HS-27A (cell line): ENCODE data around the gene KCNN3.

Experiments
- DNase-seq: peaks from one replicate; pipeline ENCODE4 v3.0.0-alpha.2; 2012; ENCODE audit warnings: low read depth, missing footprints

The KCNN3 gene

DNA sequence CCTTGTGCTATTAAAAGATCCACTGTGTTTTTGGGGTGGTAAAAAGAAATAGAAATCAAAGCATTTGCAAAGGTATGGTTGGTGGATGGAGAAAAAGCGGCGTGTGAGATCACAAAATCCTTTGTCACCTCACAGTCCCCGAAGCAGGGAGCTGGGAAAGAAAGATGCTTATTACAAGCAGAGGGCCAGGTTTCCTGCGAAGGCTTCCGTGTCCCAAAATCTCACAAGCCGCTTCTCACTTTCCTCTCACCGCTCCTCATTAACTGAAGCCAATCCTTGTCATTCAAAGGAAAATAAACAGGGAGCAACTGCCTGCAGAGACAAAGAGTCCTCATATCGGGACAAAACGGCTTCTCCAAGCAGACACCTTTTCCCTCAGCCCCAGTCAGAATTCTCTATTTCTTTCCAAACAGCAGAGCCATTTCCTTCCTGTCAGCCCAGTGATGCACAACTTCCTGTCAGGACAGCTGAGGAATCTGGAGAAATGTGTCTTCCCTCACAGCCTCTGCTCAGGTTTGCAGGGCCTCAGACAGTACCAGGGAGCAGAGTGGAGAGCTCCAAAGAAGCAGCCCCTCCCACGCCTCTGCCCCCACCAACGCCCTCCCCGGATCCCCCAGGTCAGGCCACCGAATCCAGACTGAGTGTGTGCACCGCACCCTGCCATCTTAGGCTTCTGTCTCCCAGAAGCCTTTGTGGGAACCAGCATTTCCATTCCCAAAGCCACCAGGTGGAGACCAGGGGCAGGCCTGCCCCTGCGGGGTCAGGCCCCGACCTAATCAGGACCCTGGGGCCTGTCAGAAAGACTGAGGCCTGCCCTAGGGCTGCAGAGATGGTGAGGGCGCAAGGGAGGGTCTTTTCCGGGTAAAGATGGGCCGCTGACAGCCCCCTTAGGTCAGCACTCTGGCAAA is 29.6 kb downstream of the KCNN3 start:
- DNase-seq = no peak

- no peak for DNase-seq
These were observed 30.4 kb downstream of the KCNN3 start for GRCh38 chr1:154839691-154840090.

DNA sequence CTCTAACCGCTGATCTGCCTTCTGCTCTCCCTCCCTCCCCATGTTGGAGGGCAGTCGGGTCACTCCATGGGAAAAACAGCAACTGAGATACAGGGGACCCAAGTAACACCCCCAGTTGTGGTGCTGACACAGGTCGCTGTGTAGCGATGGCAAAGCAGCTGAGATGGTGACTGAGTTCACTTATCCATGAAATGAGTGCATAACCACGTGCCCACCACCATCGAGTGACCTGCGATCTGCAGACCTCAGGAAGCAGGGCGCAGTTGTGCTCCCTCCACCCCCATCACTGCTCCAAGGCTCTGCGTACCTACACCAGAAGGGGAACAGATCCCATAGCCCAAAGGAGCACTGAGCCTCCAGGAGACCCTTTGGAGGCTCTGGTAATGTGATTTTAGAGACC is 31.1 kb downstream of the KCNN3 start:
- no peak for DNase-seq

DNA sequence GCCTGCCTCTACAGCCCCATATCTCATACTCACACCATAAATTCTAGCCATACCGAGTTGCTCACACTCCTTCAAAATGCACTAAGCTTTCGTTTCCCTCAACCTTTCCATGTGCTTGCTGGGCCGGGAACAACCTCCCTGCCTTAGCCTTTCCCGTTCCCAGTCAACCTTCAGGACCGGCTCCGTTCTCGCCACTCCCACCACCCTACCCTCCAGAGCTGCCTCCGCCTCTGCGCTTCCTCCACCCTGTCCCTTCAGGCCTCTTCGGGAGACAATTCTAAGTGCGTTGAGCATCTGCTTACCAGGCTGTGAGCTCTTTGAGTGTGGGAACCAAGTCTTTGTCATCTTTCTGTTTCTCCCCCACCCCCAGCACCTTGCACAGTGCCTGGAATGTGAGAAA is 31.6 kb downstream of the KCNN3 start:
- no peak for DNase-seq

- DNase-seq = no peak
These were observed 32.4 kb downstream of the KCNN3 start for GRCh38 chr1:154837672-154838171.

DNA sequence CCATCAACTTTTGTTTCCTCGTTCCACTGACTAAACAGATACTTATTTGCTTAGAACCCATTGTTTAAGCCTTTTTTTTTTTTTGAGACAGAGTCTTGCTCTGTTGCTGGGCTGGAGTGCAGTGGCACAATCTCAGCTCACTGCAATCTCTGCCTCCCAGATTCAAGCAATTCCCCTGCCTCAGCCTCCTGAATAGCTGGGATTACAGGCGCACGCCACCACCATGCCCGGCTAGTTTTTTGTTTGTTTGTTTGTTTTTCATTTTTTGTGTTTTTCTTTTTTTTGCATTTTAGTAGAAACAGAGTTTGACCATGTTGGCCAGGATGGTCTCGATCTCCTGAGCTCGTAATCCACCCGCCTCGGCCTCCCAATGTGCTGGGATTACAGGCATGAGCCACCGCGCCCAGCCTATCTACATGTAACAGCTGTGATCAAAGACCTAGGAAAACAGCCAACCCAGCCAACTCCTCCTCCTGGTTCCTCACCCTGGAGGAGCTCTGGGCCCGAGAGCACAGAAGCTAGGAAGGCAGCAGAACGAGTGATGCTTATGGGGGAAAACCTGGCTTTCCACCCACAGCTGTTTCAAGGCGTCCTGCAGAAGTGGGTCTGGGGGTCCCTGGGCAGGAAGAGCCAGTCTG is 32.9 kb downstream of the KCNN3 start:
- no peak for DNase-seq

DNA sequence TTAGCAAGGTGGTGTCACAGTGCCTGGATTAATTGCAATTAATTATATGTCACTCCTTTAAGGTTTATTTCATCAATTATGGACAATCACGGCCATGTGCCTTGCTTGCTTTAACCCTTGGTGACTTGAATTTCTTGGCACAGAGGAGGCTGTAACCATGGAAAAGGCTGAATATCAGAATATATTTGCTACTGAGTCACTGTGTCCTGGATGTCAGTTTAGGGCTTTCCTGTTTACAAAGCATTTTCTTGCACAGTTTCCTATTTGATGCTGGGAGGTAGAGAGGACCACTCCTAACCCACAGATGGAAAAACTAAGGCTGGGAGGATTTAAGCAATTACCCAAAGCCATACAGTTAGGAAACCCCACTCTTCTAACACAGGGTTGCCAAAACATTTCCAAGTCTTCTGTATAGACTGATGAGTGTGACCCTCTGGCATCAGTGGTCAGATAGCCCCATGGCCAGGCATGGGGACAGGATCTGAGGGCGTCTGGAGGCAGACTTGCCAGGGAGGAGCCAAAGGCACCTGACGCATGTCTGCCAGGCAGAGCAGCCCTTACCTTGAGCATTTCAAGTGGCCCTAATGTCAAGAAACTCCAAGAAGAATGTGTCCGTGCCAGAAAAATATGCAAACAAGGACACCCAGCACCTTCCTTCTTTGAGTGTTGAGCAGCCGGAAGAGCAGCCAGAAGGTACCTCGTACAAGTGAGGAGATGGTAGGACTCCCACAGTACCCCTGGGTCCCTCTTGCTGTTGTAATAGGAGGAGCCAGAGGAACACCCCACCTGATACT is 34.4 kb downstream of the KCNN3 start:
- DNase-seq = no peak

GRCh38 chr1:154833841-154834240 is 36.2 kb downstream of the KCNN3 start:
- no peak for DNase-seq

- DNase-seq = no peak
These were observed 36.9 kb downstream of the KCNN3 start for GRCh38 chr1:154833209-154833608.

DNA sequence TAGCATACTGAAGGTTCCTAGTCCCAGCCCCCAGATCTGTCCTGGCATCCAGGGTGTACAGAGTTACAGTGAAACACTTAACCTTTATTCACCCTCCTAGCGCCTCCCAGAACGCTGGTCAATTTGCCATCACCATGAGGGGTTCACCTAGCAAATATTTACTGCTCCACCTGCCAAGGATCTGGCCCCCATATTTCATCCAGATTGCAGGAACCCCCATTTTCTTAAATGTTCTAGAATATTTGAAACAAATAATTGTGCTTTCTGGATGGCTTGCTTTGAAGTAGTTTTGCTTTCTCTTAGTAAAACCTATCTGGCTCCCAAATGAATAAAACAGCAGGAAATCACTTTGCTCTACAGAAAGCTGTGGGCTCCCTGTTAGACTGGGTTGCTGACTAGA is 37.7 kb downstream of the KCNN3 start:
- no peak for DNase-seq

- DNase-seq = no peak
These were observed 38.6 kb downstream of the KCNN3 start for GRCh38 chr1:154831462-154831861.

GRCh38 chr1:154829062-154829461 is 41.0 kb downstream of the KCNN3 start:
- no peak for DNase-seq

GRCh38 chr1:154824179-154825000 is 45.7 kb downstream of the KCNN3 start:
- no peak for DNase-seq

DNA sequence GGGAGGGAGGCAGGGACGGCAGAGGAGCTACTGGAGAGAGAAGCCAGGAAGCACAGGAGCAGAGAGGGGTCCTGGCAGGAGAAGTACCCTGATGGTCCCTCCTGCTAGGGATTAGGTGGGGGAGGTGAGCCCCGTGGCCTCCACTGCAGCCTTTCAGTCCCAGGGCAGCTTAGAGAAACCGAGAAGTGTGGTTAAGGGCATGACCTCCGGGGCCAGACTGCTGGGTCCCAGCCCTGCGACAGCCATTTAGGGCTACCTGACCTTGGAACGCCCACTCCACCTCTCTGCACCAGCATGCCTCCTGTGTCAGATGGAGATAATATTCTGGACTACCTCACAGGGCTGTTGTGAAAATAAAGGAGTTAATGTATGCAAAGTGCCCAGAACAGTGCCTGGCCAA is 47.4 kb downstream of the KCNN3 start:
- DNase-seq = no peak

DNA sequence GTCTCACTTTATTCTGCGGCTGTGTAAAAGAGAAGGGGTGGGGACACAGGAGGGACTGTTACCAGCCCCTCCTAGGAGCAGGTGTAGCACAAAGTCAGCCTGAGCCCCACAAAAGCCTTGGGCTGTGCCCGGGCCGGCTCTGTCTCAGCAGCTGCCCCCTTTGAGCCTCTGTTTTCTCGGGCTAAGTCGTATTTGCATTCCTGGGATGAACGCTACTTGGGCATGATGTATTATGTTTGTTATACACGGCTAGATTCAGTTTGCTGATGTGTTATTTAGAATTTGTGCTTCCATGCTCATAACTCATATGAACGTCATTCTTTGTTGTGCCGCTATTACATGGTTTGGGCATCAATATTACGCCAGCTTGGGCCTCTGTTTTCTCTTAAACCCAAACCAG is 47.8 kb downstream of the KCNN3 start:
- DNase-seq = no peak

GRCh38 chr1:154821083-154821482 is 49.0 kb downstream of the KCNN3 start:
- no peak for DNase-seq

- DNase-seq = no peak
These were observed 49.4 kb downstream of the KCNN3 start for GRCh38 chr1:154820646-154821045.

DNA sequence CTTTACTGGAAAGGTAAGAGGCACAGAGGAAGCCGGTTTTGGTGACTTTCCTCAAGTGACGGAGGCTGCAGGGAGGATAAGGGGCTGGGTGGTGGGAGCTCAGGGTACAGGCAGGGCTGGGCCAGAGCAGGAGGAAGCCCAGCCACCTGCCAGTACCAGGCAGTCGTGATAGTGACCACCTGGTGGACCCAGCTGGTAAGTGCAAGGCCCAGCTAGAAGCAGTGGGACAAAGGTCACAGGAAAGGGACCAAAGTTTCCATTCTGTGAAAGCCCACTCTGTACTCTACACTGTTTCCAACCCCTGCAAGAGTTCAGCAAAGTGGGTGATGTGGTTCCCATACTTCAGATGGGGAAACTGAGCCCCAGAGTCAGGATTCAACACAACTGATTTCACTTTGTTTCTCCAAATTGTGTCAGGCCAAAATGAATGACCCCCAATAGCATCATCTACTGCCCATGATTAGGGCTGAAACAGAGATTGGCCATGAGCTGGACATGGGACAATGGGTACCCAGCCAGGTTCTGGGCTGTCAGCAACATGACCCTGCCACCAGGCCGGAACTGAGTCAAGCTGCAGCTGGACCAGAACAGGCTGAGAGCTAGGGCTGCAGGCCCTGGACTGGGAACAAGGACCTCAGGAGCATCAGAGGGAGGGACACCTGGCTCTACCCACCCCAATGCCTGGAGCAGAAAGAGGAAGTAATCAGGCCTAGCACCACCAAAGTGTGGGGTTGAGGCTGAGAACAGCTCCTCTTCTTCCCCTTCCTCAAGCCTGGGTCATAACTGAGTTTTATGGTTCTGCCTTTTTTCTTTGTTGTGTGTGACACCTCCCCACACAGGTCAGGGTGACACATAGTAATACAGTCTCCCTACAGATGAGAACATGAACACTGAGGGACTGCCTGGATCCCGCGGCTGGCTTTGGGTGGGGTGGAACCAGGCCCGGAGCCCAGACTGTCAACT is 50.2 kb downstream of the KCNN3 start:
- no peak for DNase-seq

DNA sequence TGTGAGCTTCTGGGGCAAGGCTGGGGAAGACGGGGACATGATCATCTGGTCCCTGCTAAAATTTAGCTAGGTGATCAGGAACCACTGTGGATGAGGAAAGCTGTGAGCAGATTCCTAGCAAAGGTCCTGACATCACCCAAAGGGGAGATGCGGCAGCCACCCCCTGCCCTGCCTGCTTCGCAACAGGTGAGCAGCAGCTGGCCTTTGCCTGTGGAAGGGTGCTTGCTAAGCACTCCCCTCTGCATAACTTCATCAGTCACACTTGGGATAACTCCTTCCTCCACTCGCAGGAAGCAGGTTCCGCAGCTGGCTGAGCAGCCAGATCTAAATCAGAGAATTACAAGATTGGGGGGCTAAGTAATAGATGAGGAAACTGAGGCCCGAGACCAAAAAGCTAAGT is 51.2 kb downstream of the KCNN3 start:
- DNase-seq = no peak

- DNase-seq = no peak
These were observed 53.1 kb downstream of the KCNN3 start for GRCh38 chr1:154816937-154817336.

DNA sequence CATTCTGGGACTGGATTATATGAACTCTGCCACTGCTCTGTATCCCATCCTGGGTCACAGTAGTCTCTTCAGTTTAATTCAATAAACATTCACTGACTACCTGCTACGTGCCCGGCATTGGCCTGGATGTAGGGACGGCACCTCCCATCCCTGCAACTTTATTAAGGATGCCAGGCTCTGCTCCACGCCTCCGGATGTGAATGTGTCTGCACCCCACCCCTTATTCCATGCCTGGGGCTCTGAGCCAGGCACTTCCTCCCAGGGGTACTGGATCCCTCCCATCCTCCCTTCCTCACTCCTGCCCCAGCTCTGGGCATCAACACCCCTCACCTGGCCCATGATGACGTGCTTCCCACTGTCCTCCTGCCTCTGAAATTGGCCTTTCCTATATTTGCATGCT is 53.7 kb downstream of the KCNN3 start:
- no peak for DNase-seq
